ENCODE data around the gene DOCK8. TPM values are rescaled to one million over a fixed set of nuclear protein-coding genes. Genes with fewer than 3 reads are reported as not detected.

DOCK8 gene
- total RNA-seq, 1 donor from 2014 or later: 0.22 TPM

DNA sequence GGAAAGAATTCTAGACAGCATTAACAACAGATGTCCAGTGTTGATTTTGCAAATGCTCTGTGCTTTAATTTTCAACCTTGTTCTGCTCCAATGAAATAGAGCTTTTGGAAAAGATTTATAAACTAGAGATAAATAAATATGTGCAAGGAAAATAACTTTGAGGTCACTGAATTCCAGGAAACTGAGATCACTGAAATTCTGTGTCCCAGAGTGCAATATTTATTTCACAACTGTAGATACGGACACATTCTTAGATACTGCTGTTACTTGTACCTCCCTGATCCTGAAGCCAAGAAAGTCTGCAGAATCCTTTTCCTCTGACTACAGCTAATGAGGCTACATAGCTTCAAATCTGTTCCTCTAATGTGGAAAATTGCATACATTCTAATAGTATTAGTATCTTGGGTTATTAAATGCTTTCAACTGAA, 222.9 kb downstream of the DOCK8 start:
- no peak overlapping the region for H3K4me3 Mint-ChIP-seq (ENCODE audit: unreplicated experiment)
- H3K4me1 Mint-ChIP-seq (ENCODE audit: low read depth, unreplicated experiment): no peaks in the 10 kb centered on the region
- H3K27me3 Mint-ChIP-seq (ENCODE audit: unreplicated experiment): no peaks in the 10 kb centered on the region
- no peak overlapping the region for H3K27ac Mint-ChIP-seq (ENCODE audit: unreplicated experiment)
- H3K36me3 Mint-ChIP-seq (ENCODE audit: unreplicated experiment): no peaks in the 10 kb centered on the region
- TF ChIP-seq, protein P1, sequence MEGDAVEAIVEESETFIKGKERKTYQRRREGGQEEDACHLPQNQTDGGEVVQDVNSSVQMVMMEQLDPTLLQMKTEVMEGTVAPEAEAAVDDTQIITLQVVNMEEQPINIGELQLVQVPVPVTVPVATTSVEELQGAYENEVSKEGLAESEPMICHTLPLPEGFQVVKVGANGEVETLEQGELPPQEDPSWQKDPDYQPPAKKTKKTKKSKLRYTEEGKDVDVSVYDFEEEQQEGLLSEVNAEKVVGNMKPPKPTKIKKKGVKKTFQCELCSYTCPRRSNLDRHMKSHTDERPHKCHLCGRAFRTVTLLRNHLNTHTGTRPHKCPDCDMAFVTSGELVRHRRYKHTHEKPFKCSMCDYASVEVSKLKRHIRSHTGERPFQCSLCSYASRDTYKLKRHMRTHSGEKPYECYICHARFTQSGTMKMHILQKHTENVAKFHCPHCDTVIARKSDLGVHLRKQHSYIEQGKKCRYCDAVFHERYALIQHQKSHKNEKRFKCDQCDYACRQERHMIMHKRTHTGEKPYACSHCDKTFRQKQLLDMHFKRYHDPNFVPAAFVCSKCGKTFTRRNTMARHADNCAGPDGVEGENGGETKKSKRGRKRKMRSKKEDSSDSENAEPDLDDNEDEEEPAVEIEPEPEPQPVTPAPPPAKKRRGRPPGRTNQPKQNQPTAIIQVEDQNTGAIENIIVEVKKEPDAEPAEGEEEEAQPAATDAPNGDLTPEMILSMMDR (IDR thresholded peaks at IDR 0.05; ENCODE audit: partially characterized antibody, unreplicated experiment): no peak
- DNase-seq: no peak
- H3K9me3 Mint-ChIP-seq (ENCODE audit: unreplicated experiment): peaks cover 1% of the 10 kb centered on the region

DNA sequence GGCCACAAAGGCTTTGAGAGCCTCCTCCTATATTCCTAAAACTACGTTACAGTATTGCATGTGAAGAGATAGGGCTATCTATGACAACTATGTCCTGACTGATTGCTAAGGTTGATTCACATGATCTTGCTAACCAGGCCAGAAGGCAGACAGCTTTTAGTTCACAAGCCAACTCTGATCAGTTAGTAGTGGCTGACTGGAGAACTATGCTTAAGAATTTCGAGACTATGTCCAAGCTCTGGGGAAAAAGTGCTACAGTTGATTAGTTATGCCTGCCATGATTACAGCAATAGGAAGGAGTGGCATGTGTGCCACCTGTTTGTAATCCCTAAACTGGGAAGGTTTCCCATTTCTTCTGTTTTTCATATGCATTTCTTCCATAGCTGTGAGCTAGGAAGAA, 223.4 kb downstream of the DOCK8 start:
- TF ChIP-seq, protein P1 (IDR thresholded peaks at IDR 0.05; ENCODE audit: partially characterized antibody, unreplicated experiment): no peak
- DNase-seq: no peak
- peaks cover 1% of the 10 kb centered on the region for H3K9me3 Mint-ChIP-seq (ENCODE audit: unreplicated experiment)
- no peak overlapping the region for H3K27ac Mint-ChIP-seq (ENCODE audit: unreplicated experiment)
- H3K4me1 Mint-ChIP-seq (ENCODE audit: low read depth, unreplicated experiment): no peaks in the 10 kb centered on the region
- H3K27me3 Mint-ChIP-seq (ENCODE audit: unreplicated experiment): no peaks in the 10 kb centered on the region
- no peak overlapping the region for H3K4me3 Mint-ChIP-seq (ENCODE audit: unreplicated experiment)
- no peaks in the 10 kb centered on the region for H3K36me3 Mint-ChIP-seq (ENCODE audit: unreplicated experiment)

DNA sequence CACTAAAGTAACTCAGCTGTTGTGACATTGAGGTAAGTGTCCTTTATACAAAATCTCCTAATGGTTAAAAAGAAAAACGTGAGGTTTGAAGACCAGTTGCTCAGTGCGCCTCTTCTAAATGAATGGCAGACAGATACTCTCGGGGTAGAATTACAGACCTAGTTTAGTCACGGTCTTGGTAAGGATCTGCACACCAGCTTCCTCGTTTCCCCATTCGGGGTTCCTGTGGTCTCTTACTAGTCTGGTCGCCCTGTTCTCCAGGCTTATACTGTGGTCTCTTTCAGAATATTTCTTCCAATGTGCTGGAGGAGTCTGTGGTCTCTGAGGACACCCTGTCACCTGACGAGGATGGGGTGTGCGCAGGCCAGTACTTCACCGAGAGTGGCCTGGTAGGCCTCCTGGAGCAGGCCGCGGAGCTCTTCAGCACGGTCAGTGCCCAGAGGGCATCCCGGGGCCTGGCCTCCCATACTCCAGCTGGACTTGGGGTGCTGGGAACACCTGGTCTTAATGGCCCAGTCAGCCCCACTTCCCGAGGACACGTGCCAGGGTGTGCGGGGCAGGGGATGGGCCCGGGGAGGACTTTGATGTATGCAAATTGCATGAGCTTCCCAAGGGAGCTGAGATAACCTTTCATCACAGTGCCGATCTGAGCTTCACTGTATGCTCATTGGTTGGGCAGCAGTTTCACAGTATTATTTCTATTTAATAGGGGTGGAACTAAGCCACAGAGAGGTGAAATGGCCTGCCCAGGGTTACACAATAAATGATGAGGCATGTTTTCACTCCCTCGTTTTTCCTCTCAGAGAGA, 224.5 kb downstream of the DOCK8 start:
- Mint-ChIP-seq H3K27ac (ENCODE audit: unreplicated experiment) (no peak overlapping the region), H3K9me3 (ENCODE audit: unreplicated experiment) (peaks cover 1% of the 10 kb centered on the region), H3K36me3 (ENCODE audit: unreplicated experiment) (no peaks in the 10 kb centered on the region), H3K27me3 (ENCODE audit: unreplicated experiment) (no peaks in the 10 kb centered on the region), H3K4me1 (ENCODE audit: low read depth, unreplicated experiment) (no peaks in the 10 kb centered on the region), H3K4me3 (ENCODE audit: unreplicated experiment) (no peak overlapping the region)
- no peak for DNase-seq
- TF ChIP-seq, protein P1 (IDR thresholded peaks at IDR 0.05; ENCODE audit: partially characterized antibody, unreplicated experiment): no peak

DNA sequence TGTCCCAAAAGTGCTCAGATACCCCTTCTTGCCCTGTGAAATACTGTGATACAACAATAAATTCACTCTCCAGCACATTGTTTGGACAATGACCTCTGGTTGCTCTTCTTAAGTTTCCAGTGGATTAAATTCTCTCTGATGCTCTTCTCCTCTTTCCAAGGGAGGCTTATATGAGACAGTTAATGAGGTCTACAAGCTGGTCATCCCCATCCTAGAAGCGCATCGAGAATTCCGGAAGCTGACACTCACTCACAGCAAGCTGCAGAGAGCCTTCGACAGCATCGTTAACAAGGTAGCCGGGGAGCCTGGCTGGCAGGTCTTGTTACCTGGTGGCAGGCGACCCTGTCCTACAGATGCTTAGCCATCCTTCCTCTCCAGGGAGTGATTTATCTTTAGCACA, 226.5 kb downstream of the DOCK8 start:
- DNase-seq: no peak
- no peaks in the 10 kb centered on the region for H3K36me3 Mint-ChIP-seq (ENCODE audit: unreplicated experiment)
- no peak overlapping the region for H3K27ac Mint-ChIP-seq (ENCODE audit: unreplicated experiment)
- H3K4me1 Mint-ChIP-seq (ENCODE audit: low read depth, unreplicated experiment): no peaks in the 10 kb centered on the region
- H3K27me3 Mint-ChIP-seq (ENCODE audit: unreplicated experiment): no peaks in the 10 kb centered on the region
- H3K4me3 Mint-ChIP-seq (ENCODE audit: unreplicated experiment): no peak overlapping the region
- H3K9me3 Mint-ChIP-seq (ENCODE audit: unreplicated experiment): peaks cover 1% of the 10 kb centered on the region
- TF ChIP-seq, protein P1 (IDR thresholded peaks at IDR 0.05; ENCODE audit: partially characterized antibody, unreplicated experiment): no peak

DNA sequence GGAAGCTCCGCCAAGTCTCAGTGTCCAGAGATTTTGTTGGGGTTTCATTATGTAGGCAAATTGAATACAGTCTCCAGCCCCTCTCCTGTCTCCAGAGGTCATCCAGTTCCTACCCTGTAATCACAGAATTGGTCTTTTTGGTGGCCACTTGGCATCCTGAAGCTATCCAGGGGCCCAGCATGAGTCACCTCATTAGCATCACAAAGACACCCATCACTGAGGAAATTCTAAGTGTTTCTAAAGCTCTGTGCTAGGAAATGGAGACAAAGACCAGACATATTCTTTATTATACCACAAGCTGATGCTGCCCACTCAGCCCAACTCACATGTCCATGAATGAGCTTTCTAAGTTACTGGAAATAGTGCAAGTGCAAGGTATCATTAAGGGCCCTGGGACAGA, 229.9 kb downstream of the DOCK8 start:
- TF ChIP-seq, protein P1 (IDR thresholded peaks at IDR 0.05; ENCODE audit: partially characterized antibody, unreplicated experiment): no peak
- Mint-ChIP-seq H3K4me3 (ENCODE audit: unreplicated experiment) (no peak overlapping the region), H3K27me3 (ENCODE audit: unreplicated experiment) (no peaks in the 10 kb centered on the region), H3K36me3 (ENCODE audit: unreplicated experiment) (no peaks in the 10 kb centered on the region), H3K4me1 (ENCODE audit: low read depth, unreplicated experiment) (peaks cover 1% of the 10 kb centered on the region), H3K9me3 (ENCODE audit: unreplicated experiment) (peaks cover 4% of the 10 kb centered on the region), H3K27ac (ENCODE audit: unreplicated experiment) (no peak overlapping the region)
- DNase-seq: no peak

Measured in glutamatergic neuron (in vitro differentiated cells).